ENCODE results near the gene SLC31A2. TPM values are rescaled to one million over a fixed set of nuclear protein-coding genes. Genes with fewer than 3 reads are reported as not detected.

SLC31A2 gene
- total RNA-seq, 1 experiment from 2014 or later = 4.7 TPM

DNA sequence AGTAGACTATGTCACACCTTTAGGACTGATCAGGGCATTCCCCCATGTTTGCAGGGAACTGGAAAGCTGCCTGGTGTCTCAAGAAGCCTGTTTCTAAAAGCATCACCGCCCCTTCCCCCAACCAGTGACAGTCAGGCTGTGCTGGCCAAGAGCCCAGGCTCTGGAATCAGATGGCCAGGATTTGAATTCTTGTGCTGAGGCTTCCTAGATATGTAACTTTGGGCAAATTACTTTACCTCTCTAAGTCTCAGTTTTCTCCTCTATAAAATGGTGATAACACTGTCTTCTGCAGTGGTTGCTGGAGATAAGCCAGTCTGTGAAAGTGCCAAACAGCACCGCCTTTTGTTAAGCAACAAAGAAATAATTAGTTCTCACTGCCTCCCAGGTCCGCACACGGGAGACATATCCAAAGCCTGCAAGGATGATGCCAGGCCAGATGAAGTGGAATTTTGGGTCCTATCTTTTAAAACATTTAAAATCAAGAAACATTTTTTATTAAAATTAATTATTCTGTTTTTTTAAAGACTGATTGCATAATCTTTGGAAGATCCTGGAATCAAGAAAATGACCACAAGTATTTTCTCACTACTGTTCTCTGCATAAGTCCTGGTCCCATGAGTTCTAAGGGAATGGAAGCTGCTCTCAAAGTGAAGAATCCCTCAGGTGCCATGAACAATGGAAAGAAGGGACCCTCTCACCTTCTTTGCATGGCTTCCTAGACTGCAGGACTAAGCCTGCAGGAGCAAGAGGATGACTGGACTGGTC, 13.9 kb downstream of the SLC31A2 start:
- Histone ChIP-seq H3K9ac (ENCODE audit: low read length) (no peak overlapping the region), H3K4me2 (ENCODE audit: low read length) (no peak overlapping the region), H3K27me3 (ENCODE audit: insufficient read depth, low read length) (no peaks in the 10 kb centered on the region), H3K4me1 (ENCODE audit: control insufficient read depth in 1 of 2, insufficient read depth in 2 of 2, low read length in 2 of 2) (no peaks in the 10 kb centered on the region), H3K4me3 (replicated peaks in 1 of 2; ENCODE audit: low read depth in 1 of 2, low read length in 2 of 2) (no peak overlapping the region), H3K9me2 (ENCODE audit: insufficient read depth) (no peaks in the 10 kb centered on the region), H3K79me2 (ENCODE audit: insufficient read depth, low read length) (no peaks in the 10 kb centered on the region), H2AFZ (ENCODE audit: low read depth, low read length, poor library complexity, severe bottlenecking) (no peak overlapping the region), H3K27ac (ENCODE audit: low read depth, low read length) (no peak overlapping the region), H3K9me3 (ENCODE audit: control insufficient read depth in 1 of 2, insufficient read depth in 1 of 2, low read depth in 1 of 2, low read length in 2 of 2) (no peaks in the 10 kb centered on the region), H3K36me3 (ENCODE audit: control insufficient read depth in 1 of 2, insufficient read depth in 2 of 2, low read length in 2 of 2) (peaks cover 32 to 33% of the 10 kb centered on the region in 2 experiments; a peak in 3 of 4 replicates), H4K20me1 (ENCODE audit: insufficient read depth) (no peaks in the 10 kb centered on the region)
- intact Hi-C loops (cut with micrococcal nuclease) = no loop called here
- POLR2A ChIA-PET = no interaction called here
- CTCF ChIA-PET = no interaction called here
- no TSS peak for BruUV-seq (replicated peaks)
- RAD21 ChIA-PET (ENCODE audit: low non-redundant PET in 1 of 2, low total read pairs in 2 of 2, uncharacterized antibody in 2 of 2, unreplicated experiment in 2 of 2) = no interaction called here
- DNase-seq (ENCODE audit: low read depth, low spot score) (no peak), ATAC-seq (no peak)
- TF ChIP-seq TCF7L2 (IDR thresholded peaks at IDR 0.05; ENCODE audit: borderline replicate concordance, extremely low read depth, insufficient read depth, insufficient read length) = no peak
- TF ChIP-seq ZFX (IDR thresholded peaks at IDR 0.05) = no peak
- TF ChIP-seq, protein P1, sequence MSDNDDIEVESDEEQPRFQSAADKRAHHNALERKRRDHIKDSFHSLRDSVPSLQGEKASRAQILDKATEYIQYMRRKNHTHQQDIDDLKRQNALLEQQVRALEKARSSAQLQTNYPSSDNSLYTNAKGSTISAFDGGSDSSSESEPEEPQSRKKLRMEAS (IDR thresholded peaks at IDR 0.05) = no peak
- TF ChIP-seq SP1 (IDR thresholded peaks at IDR 0.05; ENCODE audit: low read depth) = no peak
- no peak for TF ChIP-seq YY1 (IDR thresholded peaks at IDR 0.05; ENCODE audit: extremely low read depth, insufficient replicate concordance, low read depth, low read length)
- TF ChIP-seq SRF (IDR thresholded peaks at IDR 0.05; ENCODE audit: low read depth) = no peak
- no peak for TF ChIP-seq CBX3 (IDR thresholded peaks at IDR 0.05; ENCODE audit: low read depth)

DNA sequence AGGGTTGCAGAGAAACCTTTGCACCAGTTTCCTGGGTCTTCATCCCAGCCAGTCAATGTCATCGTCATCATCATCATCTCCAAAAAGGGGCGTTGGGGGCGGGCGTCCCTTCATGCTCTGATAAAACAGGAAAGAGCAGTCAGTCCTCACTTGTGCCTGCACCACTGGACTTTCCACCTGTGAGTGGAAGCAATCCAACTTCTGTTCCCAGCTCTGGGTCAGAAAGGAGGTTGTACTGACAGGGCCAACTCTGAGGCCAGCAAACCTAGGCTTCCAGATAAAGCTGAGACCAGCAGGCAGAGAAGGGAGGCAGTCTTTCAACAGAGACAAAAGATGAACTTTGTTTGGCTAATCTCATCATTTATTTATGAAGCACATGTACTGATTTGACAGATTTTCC, 15.2 kb downstream of the SLC31A2 start:
- Histone ChIP-seq H3K36me3 (ENCODE audit: control insufficient read depth in 1 of 2, insufficient read depth in 2 of 2, low read length in 2 of 2) (peaks cover 38 to 41% of the 10 kb centered on the region in 2 experiments; a peak in 3 of 4 replicates), H4K20me1 (ENCODE audit: insufficient read depth) (no peaks in the 10 kb centered on the region), H3K4me1 (ENCODE audit: control insufficient read depth in 1 of 2, insufficient read depth in 2 of 2, low read length in 2 of 2) (no peaks in the 10 kb centered on the region), H3K4me3 (replicated peaks in 1 of 2; ENCODE audit: low read depth in 1 of 2, low read length in 2 of 2) (no peak overlapping the region), H3K9me2 (ENCODE audit: insufficient read depth) (no peaks in the 10 kb centered on the region), H3K4me2 (ENCODE audit: low read length) (no peak overlapping the region), H3K27me3 (ENCODE audit: insufficient read depth, low read length) (no peaks in the 10 kb centered on the region), H3K79me2 (ENCODE audit: insufficient read depth, low read length) (no peaks in the 10 kb centered on the region), H2AFZ (ENCODE audit: low read depth, low read length, poor library complexity, severe bottlenecking) (no peak overlapping the region), H3K9me3 (ENCODE audit: control insufficient read depth in 1 of 2, insufficient read depth in 1 of 2, low read depth in 1 of 2, low read length in 2 of 2) (no peaks in the 10 kb centered on the region), H3K27ac (ENCODE audit: low read depth, low read length) (no peak overlapping the region), H3K9ac (ENCODE audit: low read length) (no peak overlapping the region)
- RAD21 ChIA-PET (ENCODE audit: low non-redundant PET in 1 of 2, low total read pairs in 2 of 2, uncharacterized antibody in 2 of 2, unreplicated experiment in 2 of 2) = no interaction called here
- TF ChIP-seq EZH2 (IDR thresholded peaks at IDR 0.05) (no peak), ZNF274 (IDR thresholded peaks at IDR 0.05; ENCODE audit: low read depth, low read length) (no peak), EGR1 (IDR thresholded peaks at IDR 0.05; ENCODE audit: low read depth) (no peak), TCF7L2 (IDR thresholded peaks at IDR 0.05; ENCODE audit: borderline replicate concordance, extremely low read depth, insufficient read depth, insufficient read length) (no peak), RAD21 (IDR thresholded peaks at IDR 0.05; ENCODE audit: low read depth) (no peak), POLR2A (IDR thresholded peaks at IDR 0.05; ENCODE audit: borderline replicate concordance, extremely low read depth, insufficient read depth, insufficient read length) (no peak), SRF (IDR thresholded peaks at IDR 0.05; ENCODE audit: low read depth) (no peak), FOSL1 (IDR thresholded peaks at IDR 0.05; ENCODE audit: low read depth) (no peak), CEBPB (IDR thresholded peaks at IDR 0.05; ENCODE audit: low read depth) (no peak), POLR2AphosphoS5 (IDR thresholded peaks at IDR 0.05; ENCODE audit: low read depth, low read length) (no peak), JUND (IDR thresholded peaks at IDR 0.05) (no peak), CBX3 (IDR thresholded peaks at IDR 0.05; ENCODE audit: low read depth) (no peak)
- TF ChIP-seq, protein P2, sequence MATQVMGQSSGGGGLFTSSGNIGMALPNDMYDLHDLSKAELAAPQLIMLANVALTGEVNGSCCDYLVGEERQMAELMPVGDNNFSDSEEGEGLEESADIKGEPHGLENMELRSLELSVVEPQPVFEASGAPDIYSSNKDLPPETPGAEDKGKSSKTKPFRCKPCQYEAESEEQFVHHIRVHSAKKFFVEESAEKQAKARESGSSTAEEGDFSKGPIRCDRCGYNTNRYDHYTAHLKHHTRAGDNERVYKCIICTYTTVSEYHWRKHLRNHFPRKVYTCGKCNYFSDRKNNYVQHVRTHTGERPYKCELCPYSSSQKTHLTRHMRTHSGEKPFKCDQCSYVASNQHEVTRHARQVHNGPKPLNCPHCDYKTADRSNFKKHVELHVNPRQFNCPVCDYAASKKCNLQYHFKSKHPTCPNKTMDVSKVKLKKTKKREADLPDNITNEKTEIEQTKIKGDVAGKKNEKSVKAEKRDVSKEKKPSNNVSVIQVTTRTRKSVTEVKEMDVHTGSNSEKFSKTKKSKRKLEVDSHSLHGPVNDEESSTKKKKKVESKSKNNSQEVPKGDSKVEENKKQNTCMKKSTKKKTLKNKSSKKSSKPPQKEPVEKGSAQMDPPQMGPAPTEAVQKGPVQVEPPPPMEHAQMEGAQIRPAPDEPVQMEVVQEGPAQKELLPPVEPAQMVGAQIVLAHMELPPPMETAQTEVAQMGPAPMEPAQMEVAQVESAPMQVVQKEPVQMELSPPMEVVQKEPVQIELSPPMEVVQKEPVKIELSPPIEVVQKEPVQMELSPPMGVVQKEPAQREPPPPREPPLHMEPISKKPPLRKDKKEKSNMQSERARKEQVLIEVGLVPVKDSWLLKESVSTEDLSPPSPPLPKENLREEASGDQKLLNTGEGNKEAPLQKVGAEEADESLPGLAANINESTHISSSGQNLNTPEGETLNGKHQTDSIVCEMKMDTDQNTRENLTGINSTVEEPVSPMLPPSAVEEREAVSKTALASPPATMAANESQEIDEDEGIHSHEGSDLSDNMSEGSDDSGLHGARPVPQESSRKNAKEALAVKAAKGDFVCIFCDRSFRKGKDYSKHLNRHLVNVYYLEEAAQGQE (IDR thresholded peaks at IDR 0.05; ENCODE audit: low read depth) = no peak
- TF ChIP-seq, protein P3, sequence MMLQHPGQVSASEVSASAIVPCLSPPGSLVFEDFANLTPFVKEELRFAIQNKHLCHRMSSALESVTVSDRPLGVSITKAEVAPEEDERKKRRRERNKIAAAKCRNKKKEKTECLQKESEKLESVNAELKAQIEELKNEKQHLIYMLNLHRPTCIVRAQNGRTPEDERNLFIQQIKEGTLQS (IDR thresholded peaks at IDR 0.05) = no peak
- ATAC-seq (no peak), DNase-seq (ENCODE audit: low read depth, low spot score) (no peak)
- CTCF ChIA-PET = no interaction called here
- intact Hi-C loops (cut with micrococcal nuclease) = no loop called here
- POLR2A ChIA-PET = no interaction called here
- BruUV-seq (replicated peaks) = no TSS peak
